ENCODE measurements around the gene OR4P4. TPM values are rescaled to one million over a fixed set of nuclear protein-coding genes. Genes with fewer than 3 reads are reported as not detected.

The OR4P4 gene
- total RNA-seq, 1 experiment from 2014 or later, result not detected

DNA sequence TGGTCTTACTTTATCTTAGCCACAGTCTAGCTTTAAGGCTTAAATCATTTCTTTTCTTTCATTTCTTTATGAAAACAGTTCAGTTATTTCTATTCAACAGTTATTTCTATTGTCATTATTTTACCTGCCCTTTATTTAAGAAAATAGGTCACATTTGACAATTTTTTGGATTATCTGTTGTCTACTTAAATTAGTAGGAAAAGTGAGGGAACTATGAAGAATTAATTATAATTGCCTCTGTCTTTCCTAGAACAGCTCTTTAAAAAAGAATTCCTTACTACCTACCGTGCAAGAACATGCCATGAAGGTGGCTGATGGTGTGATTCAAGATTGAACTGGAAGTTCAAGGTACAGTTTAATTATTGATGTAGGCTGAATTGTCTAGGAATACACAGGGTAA lies 27.0 kb downstream of the OR4P4 start, which contains the start of gene OR4C6:
Gene OR4C6, plus strand, starts transcription at position 301 of the 400 bp plus-strand sequence. CDS start 2,966 bp downstream, outside the sequence.
- Histone ChIP-seq H2BK120ac (ENCODE audit: low read depth, low read length, poor library complexity, severe bottlenecking) (no peak within 1 kb of the TSS), H3K9ac (ENCODE audit: extremely low read depth, insufficient read length, low read length) (no peak within 1 kb of the TSS), H2BK5ac (ENCODE audit: insufficient read length, low read length) (no peak within 1 kb of the TSS), H3K4me1 (ENCODE audit: insufficient read depth, low read length) (no peaks in the 10 kb centered on the region), H2BK12ac (ENCODE audit: insufficient read length, low read depth, low read length) (no peak within 1 kb of the TSS), H2AK5ac (ENCODE audit: insufficient read length, low read length) (no peak within 1 kb of the TSS), H3K4me2 (ENCODE audit: insufficient read depth, insufficient read length, low read length) (no peak within 1 kb of the TSS), H4K8ac (replicated peaks; ENCODE audit: insufficient read length, low read depth, low read length) (no peak within 1 kb of the TSS), H3K14ac (ENCODE audit: insufficient read depth, low read length) (no peak within 1 kb of the TSS), H3K79me1 (ENCODE audit: insufficient read depth, low read depth, low read length, poor library complexity, severe bottlenecking) (no peaks in the 10 kb centered on the region), H2AFZ (ENCODE audit: low read length) (no peak within 1 kb of the TSS), H3K27ac (ENCODE audit: insufficient read length, low read depth, low read length) (no peak within 1 kb of the TSS), H3K23ac (ENCODE audit: insufficient read length, low read depth, low read length) (no peak within 1 kb of the TSS), H3K56ac (ENCODE audit: insufficient read length, low read depth, low read length) (no peak within 1 kb of the TSS), H2BK20ac (ENCODE audit: low read depth, low read length, poor library complexity, severe bottlenecking) (no peak within 1 kb of the TSS), H3K4ac (ENCODE audit: low read depth, low read length) (no peak within 1 kb of the TSS), H3K79me2 (ENCODE audit: insufficient read depth, low read length) (no peaks in the 10 kb centered on the region), H3K23me2 (ENCODE audit: insufficient read length, low read depth, low read length, poor library complexity, severe bottlenecking) (no peaks in the 10 kb centered on the region), H3K9me3 (ENCODE audit: control insufficient read depth, low read depth, low read length) (peaks cover 64% of the 10 kb centered on the region), H4K91ac (ENCODE audit: insufficient read length, low read depth, low read length) (no peak within 1 kb of the TSS), H3K27me3 (ENCODE audit: insufficient read depth, low read length) (no peaks in the 10 kb centered on the region), H4K5ac (ENCODE audit: insufficient read length, low read depth, low read length) (no peak within 1 kb of the TSS), H4K20me1 (ENCODE audit: control insufficient read depth, insufficient read depth, insufficient read length) (no peaks in the 10 kb centered on the region), H3T11ph (ENCODE audit: low read length) (no peak within 1 kb of the TSS), H3K18ac (ENCODE audit: insufficient read length, low read depth, low read length) (no peak within 1 kb of the TSS), H2BK15ac (ENCODE audit: low read depth, low read length) (no peak within 1 kb of the TSS)
- Mint-ChIP-seq H3K4me1 (no peaks in the 10 kb centered on the region), H3K27me3 (ENCODE audit: low read depth) (no peaks in the 10 kb centered on the region), H3K9me3 (peaks cover 61 to 70% of the 10 kb centered on the region in 2 experiments), H3K4me3 (no peak within 1 kb of the TSS), H3K36me3 (ENCODE audit: insufficient read depth in 1 of 3, low read depth in 3 of 3) (peaks cover 0 to 13% (median 5%) of the 10 kb centered on the region in 3 experiments; a peak in 5 of 7 replicates), H3K27ac (no peak within 1 kb of the TSS)
- TF ChIP-seq CTCF (conservative IDR thresholded peaks at IDR 0.05), result no peak
- no peak for DNase-seq
- WGBS (ENCODE audit: extremely low coverage, insufficient read length, low lambda C conversion rate), result no CpG with 5 or more reads among the region's 1 CpG

Measured in H9 (cell line).